Epithelial cell of esophagus (primary cell): Measurements from ENCODE around the gene IL1F10.

Experiments
- DNase-seq: peaks from one replicate; pipeline ENCODE4 v3.0.0; 2010; ENCODE audit warnings: low read depth
- H3K4me3 ChIP-seq: 2 replicates; pipeline ENCODE4 v1.5.1; 2011; ENCODE audit warnings: mild to moderate bottlenecking, low read length, control low read depth
- TF ChIP-seq, protein P1 (sequence below): IDR thresholded peaks from 2 replicates; pipeline ENCODE4 v1.5.1; 2011; ENCODE audit warnings: low read depth, mild to moderate bottlenecking, low read length, control low read depth, inconsistent platforms; ENCODE audit not compliant: insufficient read depth; ENCODE audit errors: missing control alignments

Gene IL1F10

DNA sequence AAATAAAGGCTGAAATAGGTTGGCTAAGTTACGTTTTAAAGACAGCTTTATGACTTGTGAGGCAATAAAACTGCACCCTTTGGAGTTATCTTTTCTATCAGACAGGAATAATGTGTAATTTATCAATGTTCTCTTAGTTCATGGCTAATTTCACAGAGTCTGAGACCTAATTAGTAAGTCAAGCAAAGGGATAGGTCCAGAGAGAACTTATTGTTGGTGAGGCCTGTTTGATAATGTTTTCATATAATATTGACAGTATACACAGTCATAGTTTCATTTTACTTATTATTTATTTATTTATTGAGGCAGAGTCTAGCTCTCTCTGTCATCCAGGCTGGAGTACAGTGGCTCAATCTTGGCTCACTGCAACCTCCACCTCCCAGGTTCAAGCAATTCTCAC is 10.7 kb upstream of the IL1F10 start:
- TF ChIP-seq, protein P1, sequence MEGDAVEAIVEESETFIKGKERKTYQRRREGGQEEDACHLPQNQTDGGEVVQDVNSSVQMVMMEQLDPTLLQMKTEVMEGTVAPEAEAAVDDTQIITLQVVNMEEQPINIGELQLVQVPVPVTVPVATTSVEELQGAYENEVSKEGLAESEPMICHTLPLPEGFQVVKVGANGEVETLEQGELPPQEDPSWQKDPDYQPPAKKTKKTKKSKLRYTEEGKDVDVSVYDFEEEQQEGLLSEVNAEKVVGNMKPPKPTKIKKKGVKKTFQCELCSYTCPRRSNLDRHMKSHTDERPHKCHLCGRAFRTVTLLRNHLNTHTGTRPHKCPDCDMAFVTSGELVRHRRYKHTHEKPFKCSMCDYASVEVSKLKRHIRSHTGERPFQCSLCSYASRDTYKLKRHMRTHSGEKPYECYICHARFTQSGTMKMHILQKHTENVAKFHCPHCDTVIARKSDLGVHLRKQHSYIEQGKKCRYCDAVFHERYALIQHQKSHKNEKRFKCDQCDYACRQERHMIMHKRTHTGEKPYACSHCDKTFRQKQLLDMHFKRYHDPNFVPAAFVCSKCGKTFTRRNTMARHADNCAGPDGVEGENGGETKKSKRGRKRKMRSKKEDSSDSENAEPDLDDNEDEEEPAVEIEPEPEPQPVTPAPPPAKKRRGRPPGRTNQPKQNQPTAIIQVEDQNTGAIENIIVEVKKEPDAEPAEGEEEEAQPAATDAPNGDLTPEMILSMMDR, result no peak
- no peak overlapping the region for H3K4me3 ChIP-seq

DNA sequence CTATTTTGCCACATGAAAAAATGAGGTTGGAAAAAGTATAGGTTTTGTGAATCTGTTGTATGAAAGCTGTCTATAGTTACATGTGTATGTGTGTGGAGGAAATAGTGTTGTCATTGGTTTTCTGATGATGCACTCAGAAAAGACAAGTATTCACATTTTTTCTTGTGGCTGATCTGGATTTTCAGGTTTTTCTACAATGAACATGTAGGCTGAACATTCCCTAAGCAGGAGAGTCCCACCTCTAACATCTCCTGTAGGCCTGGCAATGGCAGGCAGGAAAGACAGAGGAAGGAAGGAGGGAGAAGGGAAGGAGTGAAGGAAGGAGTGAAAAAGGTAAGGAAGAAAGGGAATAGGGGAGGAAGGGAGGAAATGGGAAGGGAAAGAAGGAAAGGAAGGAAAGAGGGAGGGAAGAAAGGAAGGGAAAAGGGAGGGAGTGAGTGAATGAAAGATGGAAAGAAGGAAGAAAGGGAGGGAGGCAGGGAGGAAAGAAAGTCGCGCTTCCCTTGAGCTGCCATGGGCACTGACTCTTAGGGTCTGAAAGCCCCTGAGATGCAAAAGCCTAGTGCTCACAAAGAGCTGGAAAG is 9.3 kb upstream of the IL1F10 start:
- H3K4me3 ChIP-seq, result no peak overlapping the region
- TF ChIP-seq, protein P1, result no peak
- peak; percentile 88 for DNase-seq

More for the DNA sequence above, 10.7 kb upstream of the IL1F10 start:
- no peak for DNase-seq

DNA sequence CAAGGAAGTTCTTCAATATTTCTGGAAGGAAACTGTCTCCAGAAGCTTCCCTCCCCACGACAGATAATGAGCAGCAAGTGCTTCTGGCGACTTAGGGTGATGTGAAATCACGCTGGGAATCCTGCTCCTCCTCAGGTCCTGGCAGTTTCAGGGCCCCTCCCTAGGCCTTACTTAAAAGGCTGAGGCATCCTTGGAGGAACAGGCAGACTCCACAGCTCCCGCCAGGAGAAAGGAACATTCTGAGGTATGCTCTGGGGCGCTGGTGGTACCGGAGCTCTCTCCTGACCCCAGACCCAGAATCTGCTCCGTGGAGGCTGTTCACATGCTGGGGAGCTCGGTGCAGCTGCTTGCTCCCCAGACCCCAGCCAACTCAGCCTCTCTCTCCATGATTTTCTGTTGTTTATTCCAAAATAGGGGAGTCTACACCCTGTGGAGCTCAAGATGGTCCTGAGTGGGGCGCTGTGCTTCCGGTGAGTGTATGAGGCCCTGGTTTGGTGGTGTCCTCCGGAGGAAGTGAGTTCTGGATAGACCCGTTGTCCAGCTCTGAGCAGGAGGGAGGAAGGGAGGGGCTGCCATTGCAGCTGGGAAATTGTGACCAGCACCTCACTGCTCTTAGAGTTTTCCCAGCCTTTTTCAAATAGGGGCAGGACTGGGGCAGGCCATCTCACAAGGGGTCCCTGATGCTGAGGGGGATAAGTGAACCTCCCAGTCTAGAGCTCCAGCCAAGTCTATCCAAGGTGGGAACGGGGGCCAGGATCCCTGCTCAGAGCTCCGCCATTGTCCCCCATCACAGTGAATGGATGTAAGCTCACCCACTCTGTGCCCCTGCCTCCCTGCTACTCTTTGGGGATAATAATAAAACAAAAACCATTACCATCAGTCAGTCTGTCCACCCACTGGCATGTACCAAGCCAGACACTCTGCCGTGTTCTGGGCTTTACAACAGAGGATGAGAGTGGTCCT is 8.5 kb upstream of the IL1F10 start, which contains the start of gene IL36RN:
IL36RN (plus strand) TSS at position 201 of the 963 bp plus-strand sequence; CDS start at position 442, 241 bp downstream.
- H3K4me3 ChIP-seq, result no peak within 1 kb of the TSS
- DNase-seq, result peak; percentile 41
- TF ChIP-seq, protein P1, result no peak

DNA sequence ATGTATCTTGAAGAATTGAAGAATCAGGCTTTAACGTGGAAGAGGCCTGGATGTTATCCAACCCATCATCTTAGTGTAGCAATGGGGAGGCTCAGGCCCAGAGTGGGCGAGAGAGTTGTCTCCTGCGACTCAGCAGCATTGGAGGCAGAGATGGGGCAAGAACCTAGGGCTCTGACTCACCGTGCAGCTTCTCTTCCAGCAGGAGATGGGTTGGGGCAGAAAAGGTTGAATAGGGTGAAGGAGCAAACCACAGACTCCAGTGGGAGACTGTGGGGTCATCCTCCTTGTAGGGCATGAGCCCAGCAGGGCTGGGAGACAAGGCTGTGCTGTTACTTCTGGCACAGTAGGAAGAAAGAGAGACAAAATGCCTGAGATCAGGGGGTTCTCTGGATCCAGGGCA is 7.4 kb upstream of the IL1F10 start:
- DNase-seq, result peak; percentile 57
- TF ChIP-seq, protein P1, result no peak
- H3K4me3 ChIP-seq, result no peak overlapping the region

DNA sequence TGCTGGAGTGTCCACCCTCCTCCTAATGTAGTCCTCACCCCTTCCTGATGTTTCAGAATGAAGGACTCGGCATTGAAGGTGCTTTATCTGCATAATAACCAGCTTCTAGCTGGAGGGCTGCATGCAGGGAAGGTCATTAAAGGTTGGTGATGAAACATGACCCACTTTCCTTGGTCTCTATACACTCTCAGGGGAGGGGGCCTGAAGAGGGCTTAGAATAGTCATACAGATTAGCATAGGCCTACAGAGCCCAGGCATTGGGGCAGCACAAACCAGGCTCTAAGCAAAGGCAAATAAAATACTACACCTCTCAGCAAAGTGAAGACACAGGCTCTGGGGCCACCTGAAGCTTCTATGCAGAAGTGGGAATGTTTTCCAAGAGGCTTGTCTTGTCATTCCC is 7.0 kb upstream of the IL1F10 start:
- no peak overlapping the region for H3K4me3 ChIP-seq
- DNase-seq, result no peak
- TF ChIP-seq, protein P1, result no peak

DNA sequence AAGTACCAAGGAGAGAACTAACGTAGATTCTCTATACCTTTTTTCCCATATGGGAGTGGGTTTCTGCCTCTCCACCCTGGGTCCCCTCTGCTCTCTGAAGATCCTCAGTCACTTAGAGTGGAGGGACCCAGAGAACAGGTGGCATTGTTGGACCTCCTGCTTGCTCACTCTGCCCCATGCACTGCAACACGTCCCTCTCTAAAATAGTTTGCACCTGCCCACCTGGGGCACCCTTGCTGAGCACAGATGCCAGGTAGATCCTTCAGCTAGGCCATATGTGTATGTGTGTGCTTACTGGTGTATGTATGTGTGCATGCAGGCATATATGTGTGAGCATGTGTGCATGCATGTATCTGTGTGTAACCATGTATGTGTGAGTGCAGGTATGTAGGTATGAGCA is 6.5 kb upstream of the IL1F10 start:
- no peak for DNase-seq
- H3K4me3 ChIP-seq, result no peak overlapping the region
- TF ChIP-seq, protein P1, result no peak
